ENCODE measurements around the gene FBLIM1.

Gene FBLIM1

GRCh38 chr1:15736038-15736891 lies 22.3 kb upstream of the FBLIM1 start, which contains the start of gene SLC25A34:
Gene SLC25A34, plus strand, starts transcription at chr1:15736258. Its CDS starts 228 bp downstream, at chr1:15736486.
- TF ChIP-seq MAX (IDR thresholded peaks at IDR 0.05; ENCODE audit: low read depth, low read length) (no peak), MYC (IDR thresholded peaks at IDR 0.05; ENCODE audit: low read depth, low read length) (no peak), CTCF (IDR thresholded peaks at IDR 0.05; ENCODE audit: low read depth, low read length) (no peak), POLR2A (IDR thresholded peaks at IDR 0.05; ENCODE audit: extremely low read depth, insufficient read length) (no peak)
- DNase-seq (ENCODE audit: low read depth) = no peak
- H3K4me3 ChIP-seq (ENCODE audit: low read depth, low read length) = no peak within 1 kb of the TSS

GRCh38 chr1:15736892-15737261 lies 21.7 kb upstream of the FBLIM1 start:
- no peak for TF ChIP-seq MAX (IDR thresholded peaks at IDR 0.05; ENCODE audit: low read depth, low read length)
- no peak for TF ChIP-seq CTCF (IDR thresholded peaks at IDR 0.05; ENCODE audit: low read depth, low read length)
- no peak for TF ChIP-seq POLR2A (IDR thresholded peaks at IDR 0.05; ENCODE audit: extremely low read depth, insufficient read length)
- no peak for TF ChIP-seq MYC (IDR thresholded peaks at IDR 0.05; ENCODE audit: low read depth, low read length)
- DNase-seq (ENCODE audit: low read depth) = no peak
- no peak overlapping the region for H3K4me3 ChIP-seq (ENCODE audit: low read depth, low read length)

- no peak for TF ChIP-seq MAX (IDR thresholded peaks at IDR 0.05; ENCODE audit: low read depth, low read length)
- TF ChIP-seq CTCF (IDR thresholded peaks at IDR 0.05; ENCODE audit: low read depth, low read length) = no peak
- no peak for TF ChIP-seq MYC (IDR thresholded peaks at IDR 0.05; ENCODE audit: low read depth, low read length)
- no peak for TF ChIP-seq POLR2A (IDR thresholded peaks at IDR 0.05; ENCODE audit: extremely low read depth, insufficient read length)
- no peak overlapping the region for H3K4me3 ChIP-seq (ENCODE audit: low read depth, low read length)
- no peak for DNase-seq (ENCODE audit: low read depth)
These were observed 21.0 kb upstream of the FBLIM1 start for GRCh38 chr1:15737324-15738319.

GRCh38 chr1:15738416-15739113 lies 20.0 kb upstream of the FBLIM1 start:
- TF ChIP-seq MYC (IDR thresholded peaks at IDR 0.05; ENCODE audit: low read depth, low read length) (no peak), CTCF (IDR thresholded peaks at IDR 0.05; ENCODE audit: low read depth, low read length) (no peak), MAX (IDR thresholded peaks at IDR 0.05; ENCODE audit: low read depth, low read length) (no peak), POLR2A (IDR thresholded peaks at IDR 0.05; ENCODE audit: extremely low read depth, insufficient read length) (no peak)
- no peak overlapping the region for H3K4me3 ChIP-seq (ENCODE audit: low read depth, low read length)
- DNase-seq (ENCODE audit: low read depth) = no peak

- no peak overlapping the region for H3K4me3 ChIP-seq (ENCODE audit: low read depth, low read length)
- TF ChIP-seq MYC (IDR thresholded peaks at IDR 0.05; ENCODE audit: low read depth, low read length) (no peak), POLR2A (IDR thresholded peaks at IDR 0.05; ENCODE audit: extremely low read depth, insufficient read length) (no peak), MAX (IDR thresholded peaks at IDR 0.05; ENCODE audit: low read depth, low read length) (no peak), CTCF (IDR thresholded peaks at IDR 0.05; ENCODE audit: low read depth, low read length) (no peak)
- DNase-seq (ENCODE audit: low read depth) = no peak
These were observed 19.3 kb upstream of the FBLIM1 start for GRCh38 chr1:15739259-15739658.
